Fibroblast of the conjunctiva (primary cell): ENCODE measurements around the gene ACBD5.

ENCODE experiments used
- DNase-seq: peaks from one replicate; pipeline ENCODE4 v3.0.0-alpha.2; 2010; ENCODE audit warnings: low read depth

Gene ACBD5

DNA sequence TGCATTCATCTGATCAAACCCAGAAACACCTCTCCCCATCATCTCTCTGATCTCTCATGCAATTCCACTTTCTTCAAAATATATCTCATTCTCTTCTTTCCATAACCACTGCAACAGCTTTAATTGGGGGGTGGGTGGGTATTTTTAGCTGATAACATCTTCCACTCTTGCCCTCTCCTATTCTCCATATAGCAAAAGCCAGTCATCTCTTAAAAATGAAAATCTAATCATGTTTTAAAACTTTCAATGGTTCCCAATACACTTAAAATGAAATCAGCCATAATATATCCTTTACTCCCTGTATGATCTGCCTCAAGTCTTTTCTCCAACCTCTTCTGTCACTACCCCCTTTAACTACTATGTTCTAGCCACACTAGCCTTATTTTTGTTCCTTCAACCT, 87.9 kb downstream of the ACBD5 start:
- DNase-seq: no peak

DNA sequence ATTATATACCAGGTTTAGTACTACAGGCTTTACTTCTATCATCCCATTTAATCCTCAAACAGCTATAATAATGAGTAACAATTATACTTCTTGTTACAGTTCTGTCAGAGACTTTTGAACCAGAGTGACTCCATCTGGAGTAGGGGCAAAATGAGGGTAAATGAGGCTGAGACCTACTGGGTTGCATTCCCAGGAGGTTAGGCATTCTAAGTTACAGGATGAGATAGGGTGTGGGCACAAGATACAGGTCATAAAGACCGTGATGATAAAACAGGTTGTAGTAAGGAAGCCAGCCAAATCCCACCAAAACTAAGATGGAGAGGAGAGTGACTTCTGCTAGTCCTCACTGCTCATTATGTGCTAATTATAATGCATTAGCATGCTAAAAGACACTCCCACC, 90.3 kb downstream of the ACBD5 start:
- DNase-seq: no peak

- DNase-seq: no peak
Observed at GRCh38 chr10:27147701-27148100, 92.9 kb downstream of the ACBD5 start.

DNA sequence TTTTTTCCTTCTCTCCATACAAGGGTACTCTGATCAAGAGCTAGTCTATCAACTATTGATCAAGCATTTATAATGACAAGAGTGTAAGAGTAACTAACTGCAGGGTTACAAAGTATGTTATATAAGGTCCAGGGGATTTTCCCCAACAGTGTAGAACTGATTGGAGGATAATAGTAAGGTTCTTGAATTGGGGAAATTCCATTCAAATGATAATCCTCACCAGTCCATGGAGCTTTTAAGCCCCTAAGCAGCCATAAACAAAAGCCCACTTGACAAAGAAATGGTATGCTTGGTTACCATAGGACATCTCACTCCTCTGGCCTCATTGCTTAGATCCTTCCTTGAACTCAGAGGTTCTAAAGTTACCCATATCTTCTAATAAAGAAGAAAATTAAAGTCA, 94.7 kb downstream of the ACBD5 start:
- no peak for DNase-seq
